Mucosa of descending colon (tissue), 3 donors: ENCODE measurements around the gene SLC44A4. TPM values are rescaled to one million over a fixed set of nuclear protein-coding genes. Genes with fewer than 3 reads are reported as not detected.
"Not testable (repeated sequence)": the region's sequence is repeated elsewhere in the genome, so short reads cannot be mapped to it uniquely, and the experiment has no call there.

Experiments
- ATAC-seq: fragments of 200-7000 bp; cut with Tn5 transposase; one replicate; pipeline ENCODE4 v1.9.1; 2020; ENCODE audit warnings: mild to moderate bottlenecking, moderate library complexity
- DNase-seq, 3 donors: peaks; one replicate each; pipeline ENCODE4 v3.0.0-alpha.2; 2020
- H3K36me3 ChIP-seq: fragments of 200-600 bp; one replicate; pipeline ENCODE4 v1.8.0; 2021; ENCODE audit warnings: low read depth, mild to moderate bottlenecking
- H3K4me1 ChIP-seq: fragments of 200-600 bp; one replicate; pipeline ENCODE4 v1.8.0; 2021; ENCODE audit warnings: low read depth, mild to moderate bottlenecking
- H3K4me3 ChIP-seq: fragments of 200-600 bp; one replicate; pipeline ENCODE4 v1.8.0; 2021; ENCODE audit warnings: mild to moderate bottlenecking
- H3K9me3 ChIP-seq: fragments of 200-600 bp; one replicate; pipeline ENCODE4 v1.8.0; 2021; ENCODE audit warnings: mild to moderate bottlenecking
- intact Hi-C, 2 donors: fragments of 100-400 bp; cut with DNase I in 1 of 2; cut with micrococcal nuclease in 1 of 2; formaldehyde crosslinking; loops; one replicate each; pipeline versions ENCODE4 v1.11.0 to v1.11.1; 2022; cut with DNase I, micrococcal nuclease
- total RNA-seq, 3 donors: library from RNA; stranded (reverse); fragmentation: NEBNext Ultra II Directional in 2 of 3; extraction: Animal tissue kit (Norgen Biotek cat#: 25700) in 2 of 3; gene quantifications; one replicate each; pipeline versions ENCODE4 v1.2.1 to v1.2.4, GENCODE V29; 2021 to 2023
- TF ChIP-seq, protein P1 (sequence below): fragments of 200-600 bp; IDR thresholded peaks from one replicate; pipeline ENCODE4 v1.8.0; 2022; ENCODE audit warnings: antibody characterized with exemption, mild to moderate bottlenecking
- donor health status: DM: no; HTN: no; CAD: no; lungs with moderate emphysema.
- donor health status: DM: no; HTN: no; CAD: no.
- donor health status: DM: no; HTN: yes; CAD: no.

SLC44A4 gene
- total RNA-seq, 3 donors from 2014 or later: 332 to 795 (median 740) TPM

DNA sequence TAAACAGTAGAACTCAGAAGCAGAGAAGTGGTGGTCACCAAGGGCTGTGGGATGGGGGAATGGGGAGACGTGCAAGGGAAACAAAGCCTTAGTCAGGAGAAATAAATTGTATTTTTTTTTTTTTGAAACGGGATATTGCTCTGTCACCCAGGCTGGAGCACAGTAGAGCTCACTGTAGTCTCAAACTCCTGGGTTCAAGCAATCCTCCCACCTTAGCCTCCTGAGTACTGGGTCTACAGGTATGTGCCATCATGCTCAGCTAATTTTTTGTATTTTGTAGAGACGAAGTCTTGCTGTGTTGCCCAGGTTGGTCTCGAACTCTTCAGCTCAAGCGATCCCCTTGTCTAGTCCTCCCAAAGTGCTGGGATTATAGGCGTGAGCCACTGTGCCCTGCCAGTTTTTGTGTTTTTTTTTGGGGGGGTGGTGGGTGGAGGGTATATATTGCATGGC is 47.9 kb downstream of the SLC44A4 start:
- TF ChIP-seq, protein P1, sequence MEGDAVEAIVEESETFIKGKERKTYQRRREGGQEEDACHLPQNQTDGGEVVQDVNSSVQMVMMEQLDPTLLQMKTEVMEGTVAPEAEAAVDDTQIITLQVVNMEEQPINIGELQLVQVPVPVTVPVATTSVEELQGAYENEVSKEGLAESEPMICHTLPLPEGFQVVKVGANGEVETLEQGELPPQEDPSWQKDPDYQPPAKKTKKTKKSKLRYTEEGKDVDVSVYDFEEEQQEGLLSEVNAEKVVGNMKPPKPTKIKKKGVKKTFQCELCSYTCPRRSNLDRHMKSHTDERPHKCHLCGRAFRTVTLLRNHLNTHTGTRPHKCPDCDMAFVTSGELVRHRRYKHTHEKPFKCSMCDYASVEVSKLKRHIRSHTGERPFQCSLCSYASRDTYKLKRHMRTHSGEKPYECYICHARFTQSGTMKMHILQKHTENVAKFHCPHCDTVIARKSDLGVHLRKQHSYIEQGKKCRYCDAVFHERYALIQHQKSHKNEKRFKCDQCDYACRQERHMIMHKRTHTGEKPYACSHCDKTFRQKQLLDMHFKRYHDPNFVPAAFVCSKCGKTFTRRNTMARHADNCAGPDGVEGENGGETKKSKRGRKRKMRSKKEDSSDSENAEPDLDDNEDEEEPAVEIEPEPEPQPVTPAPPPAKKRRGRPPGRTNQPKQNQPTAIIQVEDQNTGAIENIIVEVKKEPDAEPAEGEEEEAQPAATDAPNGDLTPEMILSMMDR: no peak
- no peak for DNase-seq
- no peaks in the 10 kb centered on the region for H3K9me3 ChIP-seq
- peaks cover 4% of the 10 kb centered on the region for H3K36me3 ChIP-seq
- H3K4me1 ChIP-seq: peaks cover 39% of the 10 kb centered on the region
- peak overlapping the region; percentile 34 for H3K4me3 ChIP-seq
- ATAC-seq: no peak
- intact Hi-C loops: loop anchor here in 1 of 2 donors (5.0 kb wide), 1 partner anchor 99 kb away; no protein-coding TSS in a partner anchor

DNA sequence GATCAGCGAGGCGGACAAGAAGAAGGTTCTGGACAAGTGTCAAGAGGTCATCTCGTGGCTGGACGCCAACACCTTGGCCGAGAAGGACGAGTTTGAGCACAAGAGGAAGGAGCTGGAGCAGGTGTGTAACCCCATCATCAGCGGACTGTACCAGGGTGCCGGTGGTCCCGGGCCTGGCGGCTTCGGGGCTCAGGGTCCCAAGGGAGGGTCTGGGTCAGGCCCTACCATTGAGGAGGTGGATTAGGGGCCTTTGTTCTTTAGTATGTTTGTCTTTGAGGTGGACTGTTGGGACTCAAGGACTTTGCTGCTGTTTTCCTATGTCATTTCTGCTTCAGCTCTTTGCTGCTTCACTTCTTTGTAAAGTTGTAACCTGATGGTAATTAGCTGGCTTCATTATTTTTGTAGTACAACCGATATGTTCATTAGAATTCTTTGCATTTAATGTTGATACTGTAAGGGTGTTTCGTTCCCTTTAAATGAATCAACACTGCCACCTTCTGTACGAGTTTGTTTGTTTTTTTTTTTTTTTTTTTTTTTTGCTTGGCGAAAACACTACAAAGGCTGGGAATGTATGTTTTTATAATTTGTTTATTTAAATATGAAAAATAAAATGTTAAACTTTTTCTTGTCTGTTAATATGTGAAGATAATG is 49.0 kb downstream of the SLC44A4 start:
- Histone ChIP-seq H3K9me3 (no peaks in the 10 kb centered on the region), H3K4me1 (peaks cover 47% of the 10 kb centered on the region), H3K4me3 (peak overlapping the region; percentile 34), H3K36me3 (peaks cover 4% of the 10 kb centered on the region)
- intact Hi-C loops: loop anchor here in 1 of 2 donors (5.0 kb wide), 1 partner anchor 97 kb away; no protein-coding TSS in a partner anchor
- no peak for ATAC-seq
- TF ChIP-seq, protein P1: no peak
- peak in 1 of 3 donors; percentile 52 for DNase-seq

DNA sequence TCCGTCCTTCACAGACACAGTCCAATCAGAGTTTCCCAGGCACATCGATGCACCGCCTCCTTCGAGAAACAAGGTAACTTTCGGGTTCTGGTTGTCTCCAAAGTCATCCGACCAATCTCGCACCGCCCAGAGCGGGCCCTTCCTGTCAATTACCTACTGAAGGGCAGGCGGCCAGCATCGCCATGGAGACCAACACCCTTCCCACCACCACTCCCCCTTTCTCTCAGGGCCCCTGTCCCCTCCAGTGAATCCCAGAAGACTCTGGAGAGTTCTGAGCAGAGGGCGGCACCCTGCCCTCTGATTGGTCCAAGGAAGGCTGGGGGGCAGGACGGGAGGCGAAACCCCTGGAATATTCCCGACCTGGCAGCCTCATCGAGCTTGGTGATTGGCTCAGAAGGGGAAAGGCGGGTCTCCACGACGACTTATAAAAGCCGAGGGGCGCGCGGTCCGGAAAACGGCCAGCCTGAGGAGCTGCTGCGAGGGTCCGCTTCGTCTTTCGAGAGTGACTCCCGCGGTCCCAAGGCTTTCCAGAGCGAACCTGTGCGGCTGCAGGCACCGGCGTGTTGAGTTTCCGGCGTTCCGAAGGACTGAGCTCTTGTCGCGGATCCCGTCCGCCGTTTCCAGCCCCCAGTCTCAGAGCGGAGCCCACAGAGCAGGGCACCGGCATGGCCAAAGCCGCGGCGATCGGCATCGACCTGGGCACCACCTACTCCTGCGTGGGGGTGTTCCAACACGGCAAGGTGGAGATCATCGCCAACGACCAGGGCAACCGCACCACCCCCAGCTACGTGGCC is 51.3 kb downstream of the SLC44A4 start, which contains the start of gene HSPA1B:
TSS of gene HSPA1B (plus strand) at position 453 of the 794 bp plus-strand sequence. CDS start at position 666, 213 bp downstream.
- ATAC-seq (peak; percentile 84), DNase-seq (peak; percentile 98 to 99 (median 99))
- H3K9me3 ChIP-seq: no peaks in the 10 kb centered on the region
- peaks cover 49% of the 10 kb centered on the region for H3K4me1 ChIP-seq
- peak within 1 kb of the TSS; percentile 54 for H3K4me3 ChIP-seq
- TF ChIP-seq, protein P1: no peak
- intact Hi-C loops: no loop called here
- peaks cover 4% of the 10 kb centered on the region for H3K36me3 ChIP-seq

DNA sequence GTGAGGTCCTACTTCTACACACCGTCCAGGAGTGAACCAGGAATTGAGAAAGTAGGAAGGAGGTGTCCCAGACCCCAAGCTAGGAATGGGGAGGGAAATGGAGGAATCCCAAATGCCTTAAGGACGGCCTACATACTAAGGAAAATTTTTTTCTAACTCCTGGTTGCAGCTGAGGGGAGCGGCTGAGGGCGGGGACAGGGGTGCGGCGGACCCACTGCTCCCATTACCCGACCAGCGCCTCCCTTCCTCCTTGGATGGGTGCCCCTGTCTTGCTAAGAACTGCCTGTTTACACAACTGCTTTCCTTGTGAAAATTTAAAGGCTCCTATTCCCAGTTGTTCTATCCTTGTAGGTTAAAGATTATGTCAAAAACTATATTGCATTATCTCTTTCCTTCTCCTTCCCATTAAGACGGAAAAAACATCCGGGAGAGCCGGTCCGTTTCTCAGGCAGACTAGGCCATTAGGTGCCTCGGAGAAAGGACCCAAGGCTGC is 52.0 kb downstream of the SLC44A4 start:
- H3K4me1 ChIP-seq: peaks cover 44% of the 10 kb centered on the region

DNA sequence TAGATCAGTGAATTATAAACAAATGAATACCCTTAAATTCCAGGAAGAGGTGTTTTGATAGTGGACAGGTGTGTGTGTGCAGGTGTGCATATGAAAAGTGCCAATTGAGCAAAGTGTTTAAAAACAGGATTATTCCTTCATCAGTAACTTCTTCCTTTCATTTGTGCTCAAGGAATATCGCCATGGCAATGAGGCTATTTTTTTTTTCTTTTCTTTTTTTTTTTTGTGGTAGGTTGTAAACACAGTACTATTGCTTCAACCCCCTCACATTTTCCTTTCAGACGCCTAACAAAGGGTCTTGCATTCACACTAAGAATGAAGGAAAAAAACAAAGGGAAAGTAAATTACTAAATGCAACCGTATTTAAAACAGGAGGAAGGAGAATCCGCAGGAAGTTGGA is 53.2 kb downstream of the SLC44A4 start:
- peaks cover 4% of the 10 kb centered on the region for H3K36me3 ChIP-seq
- intact Hi-C loops: no loop called here
- no peak for DNase-seq
- TF ChIP-seq, protein P1: no peak
- H3K9me3 ChIP-seq: no peaks in the 10 kb centered on the region
- no peak overlapping the region for H3K4me3 ChIP-seq
- ATAC-seq: no peak
- peaks cover 42% of the 10 kb centered on the region for H3K4me1 ChIP-seq

More for the DNA sequence above, 52.0 kb downstream of the SLC44A4 start:
- DNase-seq (peak; percentile 90 to 94 (median 94)), ATAC-seq (peak; percentile 64)
- H3K4me3 ChIP-seq: peak overlapping the region; percentile 54
- intact Hi-C loops: no loop called here
- H3K9me3 ChIP-seq: no peaks in the 10 kb centered on the region
- H3K36me3 ChIP-seq: peaks cover 4% of the 10 kb centered on the region
- TF ChIP-seq, protein P1: no peak

DNA sequence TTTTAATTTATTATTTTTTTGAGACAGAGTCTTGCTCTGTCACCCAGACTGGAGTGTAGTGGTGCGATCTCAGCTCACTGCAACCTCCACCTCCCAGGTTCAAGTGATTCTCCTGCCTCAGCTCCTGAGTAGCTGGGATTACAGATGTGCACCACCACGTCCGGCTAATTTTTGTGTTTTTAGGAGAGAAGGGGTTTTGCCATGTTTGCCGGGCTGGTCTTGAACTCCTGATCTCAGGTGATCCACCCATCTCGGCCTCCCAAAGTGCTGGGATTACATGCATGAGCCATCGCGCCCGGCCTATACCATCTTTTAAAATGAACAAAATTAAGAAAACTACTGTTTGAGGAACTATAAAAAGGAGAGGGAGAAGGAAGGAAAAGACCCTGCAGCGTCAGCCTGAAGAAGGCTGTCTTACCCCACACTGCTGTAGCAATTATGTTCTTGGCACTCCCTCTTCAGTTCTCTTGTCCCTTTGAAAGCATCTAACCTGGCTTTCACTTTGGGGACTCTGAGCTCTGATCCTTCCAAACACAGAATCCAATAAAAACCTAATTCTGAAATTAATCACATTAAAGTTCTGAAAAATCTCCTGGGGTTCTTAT is 55.1 kb downstream of the SLC44A4 start:
- H3K4me1 ChIP-seq: peaks cover 60% of the 10 kb centered on the region
- DNase-seq, intact Hi-C loops, H3K36me3 ChIP-seq, ATAC-seq, H3K4me3 ChIP-seq, H3K9me3 ChIP-seq: not testable (repeated sequence)
